ENCODE results near the gene IQCM. TPM values are rescaled to one million over a fixed set of nuclear protein-coding genes. Genes with fewer than 3 reads are reported as not detected.

The IQCM gene
- total RNA-seq, 1 experiment from 2014 or later, result 0.11 TPM

GRCh38 chr4:149788300-149788699, 27.3 kb downstream of the IQCM start:
- TF ChIP-seq ZSCAN18 (CRISPR knock-in tag; IDR thresholded peaks at IDR 0.05) (no peak), EMX1 (CRISPR knock-in tag; IDR thresholded peaks at IDR 0.05) (no peak), NFATC4 (CRISPR knock-in tag; IDR thresholded peaks at IDR 0.05) (no peak), ZMAT4 (CRISPR knock-in tag; IDR thresholded peaks at IDR 0.05) (no peak), TEAD1 (CRISPR knock-in tag; IDR thresholded peaks at IDR 0.05) (no peak), IRF1 (CRISPR knock-in tag; IDR thresholded peaks at IDR 0.05) (no peak), SP1 (CRISPR knock-in tag; conservative IDR thresholded peaks at IDR 0.05) (no peak), ATF6 (CRISPR knock-in tag; IDR thresholded peaks at IDR 0.05) (no peak), ZNF416 (CRISPR knock-in tag; IDR thresholded peaks at IDR 0.05) (no peak), ATF3 (CRISPR knock-in tag; conservative IDR thresholded peaks at IDR 0.05) (no peak), CREB1 (CRISPR knock-in tag; IDR thresholded peaks at IDR 0.05) (no peak), ZNF512 (CRISPR knock-in tag; IDR thresholded peaks at IDR 0.05; ENCODE audit: borderline replicate concordance) (no peak), NFYB (CRISPR knock-in tag; conservative IDR thresholded peaks at IDR 0.05; ENCODE audit: low read depth) (no peak), CBFB (CRISPR knock-in tag; IDR thresholded peaks at IDR 0.05; ENCODE audit: low read depth) (no peak), FOXJ3 (CRISPR knock-in tag; IDR thresholded peaks at IDR 0.05; ENCODE audit: borderline replicate concordance) (no peak), ZNF263 (CRISPR knock-in tag; IDR thresholded peaks at IDR 0.05; ENCODE audit: low read depth) (no peak)
- ATAC-seq (no peak), DNase-seq (ENCODE audit: low spot score) (no peak)
- Mint-ChIP-seq H3K27ac (no peak overlapping the region), H3K4me3 (no peak overlapping the region), H3K36me3 (no peaks in the 10 kb centered on the region), H3K27me3 (ENCODE audit: low read depth) (no peaks in the 10 kb centered on the region; the same call in 1 of the 2 replicates), H3K9me3 (peaks cover 6% of the 10 kb centered on the region), H3K4me1 (peaks cover 6% of the 10 kb centered on the region)
- POLR2A ChIA-PET, result no interaction called here
- CTCF ChIA-PET, result no interaction called here

GRCh38 chr4:149785696-149786431, 29.8 kb downstream of the IQCM start:
- peaks cover 6% of the 10 kb centered on the region for H3K9me3 Mint-ChIP-seq
- no peak overlapping the region for H3K4me3 Mint-ChIP-seq
- no peaks in the 10 kb centered on the region; the same call in 1 of the 2 replicates for H3K27me3 Mint-ChIP-seq (ENCODE audit: low read depth)
- no peak for TF ChIP-seq TEAD4 (CRISPR knock-in tag; IDR thresholded peaks at IDR 0.05)
- TF ChIP-seq MXD4 (CRISPR knock-in tag; IDR thresholded peaks at IDR 0.05; ENCODE audit: borderline replicate concordance), result no peak
- no peak for TF ChIP-seq CREB1 (CRISPR knock-in tag; IDR thresholded peaks at IDR 0.05)
- TF ChIP-seq GABPB1 (CRISPR knock-in tag; IDR thresholded peaks at IDR 0.05), result no peak
- no peak for TF ChIP-seq ATF3 (CRISPR knock-in tag; conservative IDR thresholded peaks at IDR 0.05)
- no peak for TF ChIP-seq SMAD4 (CRISPR knock-in tag; IDR thresholded peaks at IDR 0.05)
- TF ChIP-seq JUN (CRISPR knock-in tag; IDR thresholded peaks at IDR 0.05), result no peak
- peak overlapping the region; percentile 77; the same call in 1 of the 2 replicates for H3K27ac Mint-ChIP-seq
- H3K4me1 Mint-ChIP-seq, result peaks cover 6% of the 10 kb centered on the region
- DNase-seq (ENCODE audit: low spot score) (no peak), ATAC-seq (peak; percentile 87)
- ChIA-PET POLR2A (no interaction called here), CTCF (interaction anchor here (0.9 kb wide), 1 partner anchor 8 kb away, joined by 3 read pairs; no protein-coding TSS in a partner anchor)
- H3K36me3 Mint-ChIP-seq, result no peaks in the 10 kb centered on the region
